Breast epithelium (tissue), 3 donors: Measurements from ENCODE around the gene PTGS1.

Experiments used
- POLR2A ChIP-seq: fragments of 450-650 bp; IDR thresholded peaks from one replicate; pipeline ENCODE4 v1.6.1; 2016; ENCODE audit warnings: antibody characterized with exemption, mild to moderate bottlenecking, moderate library complexity
- POLR2AphosphoS5 ChIP-seq, 3 donors: sonication (generic); formaldehyde crosslinking; IDR thresholded peaks; one replicate each; pipeline ENCODE4 v1.6.1; 2017; ENCODE audit warnings: antibody characterized with exemption in 3 of 3
- TF ChIP-seq, protein P1 (sequence below), 3 donors: fragments of 450-650 bp; IDR thresholded peaks; one replicate each; pipeline ENCODE4 v1.5.1; 2016 to 2017; ENCODE audit warnings: antibody characterized with exemption in 3 of 3, mild to moderate bottlenecking in 3 of 3, moderate library complexity in 3 of 3

DNA sequence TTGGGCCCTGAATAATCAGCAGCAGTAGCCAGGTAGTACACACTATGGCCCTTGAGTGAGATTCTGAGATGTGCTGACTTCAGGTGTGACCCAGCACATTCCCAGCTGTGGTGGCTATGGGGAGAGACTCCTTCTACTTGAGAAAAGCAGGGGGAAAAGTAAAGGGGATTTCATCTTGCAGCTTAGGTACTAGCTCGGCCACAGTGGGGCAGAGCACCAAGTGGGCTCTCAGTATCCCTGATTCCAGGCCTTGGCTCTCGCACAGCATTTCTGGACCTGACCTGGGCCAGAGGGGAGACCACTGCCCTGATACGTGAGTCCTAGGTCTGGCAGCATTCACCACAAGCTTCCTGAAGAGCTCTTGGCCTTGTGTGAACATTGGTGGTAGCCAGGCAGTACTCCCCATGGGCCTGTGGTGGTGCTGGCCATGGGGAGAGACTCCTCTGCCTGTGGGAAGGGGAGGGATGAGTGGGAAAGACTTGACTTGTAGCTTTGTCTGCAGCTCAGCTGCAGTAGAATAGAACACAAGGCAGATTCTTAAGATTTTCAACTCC, 27.6 kb downstream of the PTGS1 start:
- TF ChIP-seq, protein P1, sequence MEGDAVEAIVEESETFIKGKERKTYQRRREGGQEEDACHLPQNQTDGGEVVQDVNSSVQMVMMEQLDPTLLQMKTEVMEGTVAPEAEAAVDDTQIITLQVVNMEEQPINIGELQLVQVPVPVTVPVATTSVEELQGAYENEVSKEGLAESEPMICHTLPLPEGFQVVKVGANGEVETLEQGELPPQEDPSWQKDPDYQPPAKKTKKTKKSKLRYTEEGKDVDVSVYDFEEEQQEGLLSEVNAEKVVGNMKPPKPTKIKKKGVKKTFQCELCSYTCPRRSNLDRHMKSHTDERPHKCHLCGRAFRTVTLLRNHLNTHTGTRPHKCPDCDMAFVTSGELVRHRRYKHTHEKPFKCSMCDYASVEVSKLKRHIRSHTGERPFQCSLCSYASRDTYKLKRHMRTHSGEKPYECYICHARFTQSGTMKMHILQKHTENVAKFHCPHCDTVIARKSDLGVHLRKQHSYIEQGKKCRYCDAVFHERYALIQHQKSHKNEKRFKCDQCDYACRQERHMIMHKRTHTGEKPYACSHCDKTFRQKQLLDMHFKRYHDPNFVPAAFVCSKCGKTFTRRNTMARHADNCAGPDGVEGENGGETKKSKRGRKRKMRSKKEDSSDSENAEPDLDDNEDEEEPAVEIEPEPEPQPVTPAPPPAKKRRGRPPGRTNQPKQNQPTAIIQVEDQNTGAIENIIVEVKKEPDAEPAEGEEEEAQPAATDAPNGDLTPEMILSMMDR (IDR thresholded peaks at IDR 0.05) = no peak
- no peak for TF ChIP-seq POLR2A
- TF ChIP-seq POLR2AphosphoS5 (IDR thresholded peaks at IDR 0.05) = no peak
